NCI-H774 (cell line): ENCODE data around the gene MYL6.
"Not testable (repeated sequence)": the region's sequence is repeated elsewhere in the genome, so short reads cannot be mapped to it uniquely, and the experiment has no call there.

Source experiments
- DNase-seq: peaks from one replicate; lab custom pipeline; 2025; lab: John Stamatoyannopoulos, UW

Gene MYL6

DNA sequence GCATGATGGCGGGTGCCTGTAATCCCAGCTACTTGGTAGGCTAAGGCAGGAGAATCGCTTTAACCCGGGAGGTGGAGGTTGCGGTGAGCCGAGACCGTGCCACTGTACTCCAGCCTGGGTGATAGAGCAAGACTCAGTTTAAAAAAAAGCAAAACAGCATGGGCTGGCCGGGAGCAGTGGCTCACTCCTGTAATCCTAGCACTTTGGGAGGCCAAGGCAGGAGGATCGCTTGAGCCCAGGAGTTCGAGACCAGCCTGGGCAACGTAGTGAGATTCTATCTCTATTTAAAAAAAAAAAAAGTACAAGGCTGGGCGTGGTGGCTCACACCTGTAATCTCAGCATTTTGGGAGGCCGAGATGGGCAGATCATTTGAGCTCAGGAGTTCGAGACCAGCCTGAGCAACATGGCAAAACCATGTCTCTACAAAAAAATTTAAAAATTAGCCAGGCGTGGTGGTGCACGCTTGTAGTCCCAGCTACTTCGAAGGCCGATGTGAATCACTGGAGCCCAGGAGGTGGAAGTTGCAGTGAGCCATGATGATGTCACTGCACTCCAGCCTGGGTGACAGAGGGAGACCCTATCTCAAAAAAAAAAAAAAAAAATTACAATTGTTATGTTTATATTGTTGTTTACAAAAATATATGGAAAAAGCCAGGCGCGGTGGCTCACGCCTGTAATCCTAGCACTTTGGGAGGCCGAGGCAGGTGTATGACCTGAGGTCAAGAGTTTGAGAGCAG lies 1.5 kb upstream of the MYL6 start:
- not testable (repeated sequence) for DNase-seq

- peak; percentile 82 for DNase-seq
Measured at GRCh38 chr12:56157201-56158028, 744 bp upstream of the MYL6 start.

GRCh38 chr12:56158926-56159461 lies 835 bp downstream of the MYL6 start:
- DNase-seq, result no peak

DNA sequence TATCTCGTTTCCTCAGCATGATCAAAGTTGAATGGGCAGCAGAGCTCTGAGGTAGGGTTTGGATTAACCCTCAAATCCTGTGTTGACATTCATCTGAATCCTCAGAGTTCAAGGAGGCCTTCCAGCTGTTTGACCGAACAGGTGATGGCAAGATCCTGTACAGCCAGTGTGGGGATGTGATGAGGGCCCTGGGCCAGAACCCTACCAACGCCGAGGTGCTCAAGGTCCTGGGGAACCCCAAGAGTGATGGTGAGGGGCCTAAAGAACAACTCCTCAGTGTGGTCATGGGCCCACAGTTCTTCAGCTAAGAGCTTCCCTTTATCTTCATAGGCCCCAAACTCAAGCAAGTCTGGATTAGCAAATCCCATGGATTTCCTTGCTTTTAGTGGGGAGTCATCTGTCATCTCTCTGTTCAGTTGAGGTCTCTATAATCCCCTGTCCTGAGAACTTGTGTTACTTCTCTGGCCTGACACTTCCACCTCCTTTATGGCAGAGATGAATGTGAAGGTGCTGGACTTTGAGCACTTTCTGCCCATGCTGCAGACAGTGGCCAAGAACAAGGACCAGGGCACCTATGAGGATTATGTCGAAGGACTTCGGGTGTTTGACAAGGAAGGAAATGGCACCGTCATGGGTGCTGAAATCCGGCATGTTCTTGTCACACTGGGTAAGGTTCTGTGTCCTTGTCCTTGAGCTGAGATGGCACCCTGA lies 1.5 kb downstream of the MYL6 start:
- DNase-seq, result no peak

DNA sequence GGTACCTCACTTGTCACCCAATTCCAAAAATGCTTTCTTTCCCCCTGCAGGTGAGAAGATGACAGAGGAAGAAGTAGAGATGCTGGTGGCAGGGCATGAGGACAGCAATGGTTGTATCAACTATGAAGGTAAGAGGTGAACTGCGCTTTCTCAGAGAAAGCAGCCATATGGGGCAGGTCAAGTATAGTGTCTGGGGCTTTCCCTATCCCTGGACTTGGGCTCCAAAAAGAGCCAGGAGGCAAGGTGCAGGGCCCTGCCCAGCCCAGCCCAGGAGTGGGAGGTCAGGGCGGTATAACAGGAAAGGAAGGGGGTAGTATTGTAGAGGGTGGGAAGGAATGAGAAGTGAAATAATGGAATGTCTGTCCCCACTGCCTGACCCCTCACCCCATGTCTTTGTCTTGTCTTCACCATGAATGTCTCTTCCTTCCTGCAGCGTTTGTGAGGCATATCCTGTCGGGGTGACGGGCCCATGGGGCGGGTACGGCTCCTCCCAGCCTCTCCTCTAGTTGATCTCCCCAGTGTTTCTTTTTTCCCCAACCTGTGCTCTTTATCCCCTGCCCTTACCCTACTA lies 2.1 kb downstream of the MYL6 start:
- no peak for DNase-seq

- DNase-seq, result no peak
Measured at GRCh38 chr12:56160894-56161689, 2.9 kb downstream of the MYL6 start.

- no peak for DNase-seq
Measured at GRCh38 chr12:56161690-56162351, 3.7 kb downstream of the MYL6 start.

DNA sequence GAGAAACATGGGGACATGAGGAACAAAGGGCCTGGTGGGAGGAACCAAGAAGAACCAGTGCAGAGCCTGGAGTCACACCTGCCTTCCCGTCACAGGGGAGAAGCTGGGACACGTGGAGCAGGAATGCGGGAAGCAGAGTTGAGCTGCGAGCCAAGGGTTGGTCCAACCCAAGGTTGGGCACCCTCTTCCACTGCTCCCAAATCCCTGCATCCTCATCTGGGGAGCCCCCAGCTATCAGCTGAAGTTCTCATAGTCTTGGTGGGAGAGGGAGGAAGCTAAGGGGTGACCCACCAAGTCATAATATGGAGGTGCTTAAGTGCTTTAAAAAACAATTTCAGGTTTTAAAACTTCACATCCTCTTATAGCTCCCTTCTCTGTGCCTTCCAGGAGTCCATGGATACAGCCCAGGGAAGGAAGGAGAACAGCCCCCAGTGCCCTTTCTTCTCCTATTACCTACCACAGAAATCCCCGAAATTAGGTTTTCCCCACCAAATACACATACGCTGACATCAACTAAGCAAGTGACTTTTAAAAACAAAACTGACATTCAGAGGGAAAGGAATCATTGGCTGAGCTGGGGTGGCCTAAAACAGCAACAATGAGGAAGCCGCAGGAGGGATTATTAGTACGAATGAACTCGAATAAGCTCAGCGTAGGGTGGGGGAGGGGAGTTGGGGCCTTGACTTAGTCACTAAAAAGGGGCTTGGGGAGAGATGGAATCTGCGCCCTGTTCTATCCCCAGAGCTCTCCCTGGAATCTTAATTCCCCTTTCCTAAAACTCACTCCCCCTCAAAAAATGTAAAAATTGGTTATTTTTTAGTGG lies 4.5 kb downstream of the MYL6 start:
- DNase-seq, result no peak

DNA sequence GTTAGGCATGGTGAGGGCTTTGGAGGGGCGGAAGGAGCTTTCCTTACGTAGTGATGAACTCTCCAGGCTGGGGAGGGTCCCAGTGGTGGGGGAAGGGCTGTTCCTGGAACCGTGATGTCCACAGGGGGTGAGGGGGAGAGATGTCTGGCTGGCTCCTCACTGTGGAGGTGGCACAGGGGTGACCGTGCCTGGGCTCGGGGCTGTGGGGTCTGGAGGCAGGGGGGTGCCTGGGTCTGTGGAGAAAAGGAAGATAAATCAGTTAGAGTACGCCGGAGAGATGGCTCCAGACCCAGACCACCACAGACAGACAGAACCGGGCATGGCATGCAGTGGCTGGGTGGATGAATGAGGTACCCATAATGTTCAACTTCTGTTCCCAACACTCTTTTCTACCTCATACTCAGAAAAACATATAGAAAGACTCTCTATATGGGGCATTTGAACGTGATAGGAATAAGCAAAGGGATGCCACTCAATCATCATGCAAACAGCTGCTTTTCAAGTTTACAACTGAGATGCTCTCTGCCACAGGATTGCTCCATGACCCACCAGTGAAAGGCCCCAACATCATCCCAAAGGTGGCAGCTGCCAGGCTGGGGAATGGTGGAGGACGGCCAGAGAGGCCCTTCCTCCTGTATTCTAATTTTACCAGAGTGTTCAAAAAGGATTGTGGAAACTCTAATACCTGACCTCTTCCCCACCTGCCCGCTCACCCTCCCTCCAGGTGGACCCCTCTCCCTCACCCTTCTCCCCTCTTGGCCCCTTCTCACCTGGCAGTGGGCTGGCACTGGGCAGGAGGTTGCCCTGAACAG lies 5.6 kb downstream of the MYL6 start:
- no peak for DNase-seq

- no peak for DNase-seq
Measured at GRCh38 chr12:56164345-56164729, 6.2 kb downstream of the MYL6 start.

- DNase-seq, result no peak
Measured at GRCh38 chr12:56165369-56165768, 7.2 kb downstream of the MYL6 start.

DNA sequence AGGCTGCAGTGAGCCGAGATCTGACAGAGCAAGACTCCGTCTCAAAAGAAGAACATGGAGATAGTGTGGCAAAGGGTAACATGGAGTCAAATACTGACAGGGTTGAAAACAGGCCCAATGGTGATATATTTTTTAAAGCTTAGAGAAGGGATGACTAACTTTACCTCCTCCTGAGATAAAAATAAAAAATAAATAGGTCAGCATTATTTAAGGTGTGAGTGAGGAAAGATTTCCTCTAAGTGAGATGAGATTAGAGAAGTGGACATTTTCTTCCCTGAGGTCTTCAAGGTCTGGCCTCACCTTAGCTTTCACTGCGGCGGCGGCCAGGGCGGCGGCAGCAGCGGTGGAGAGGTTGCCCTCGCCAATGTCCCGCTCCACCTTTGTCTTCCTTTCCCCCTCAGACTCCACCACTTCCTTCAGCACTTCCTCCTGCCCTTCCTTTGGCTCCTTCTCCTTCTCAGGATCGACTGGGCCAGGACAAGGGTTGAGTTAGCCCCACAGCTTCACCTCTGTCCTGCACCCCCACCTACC lies 11.1 kb downstream of the MYL6 start:
- DNase-seq, result no peak

DNA sequence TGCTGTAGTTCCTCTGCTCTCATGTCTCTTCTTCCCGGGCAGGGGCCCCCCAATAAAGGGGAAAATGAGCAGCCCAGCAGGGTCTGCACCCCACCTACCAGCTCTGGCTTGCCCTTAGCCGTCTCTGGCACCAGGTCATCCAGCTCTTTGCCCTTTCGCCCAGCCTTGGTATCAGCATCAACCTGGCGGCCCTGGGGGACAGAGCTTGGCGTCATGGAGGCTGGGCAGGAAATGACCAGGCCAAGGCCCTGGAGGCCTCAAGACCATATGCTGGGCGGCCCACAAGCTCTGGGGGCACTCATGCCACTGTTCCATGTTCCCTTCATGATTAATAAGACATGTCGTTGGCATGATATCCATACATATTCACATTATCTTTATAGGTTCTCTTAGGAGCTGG lies 14.7 kb downstream of the MYL6 start:
- no peak for DNase-seq

- DNase-seq, result no peak
Measured at GRCh38 chr12:56178347-56178746, 20.2 kb downstream of the MYL6 start.

- no peak for DNase-seq
Measured at GRCh38 chr12:56186957-56187356, 28.8 kb downstream of the MYL6 start.

DNA sequence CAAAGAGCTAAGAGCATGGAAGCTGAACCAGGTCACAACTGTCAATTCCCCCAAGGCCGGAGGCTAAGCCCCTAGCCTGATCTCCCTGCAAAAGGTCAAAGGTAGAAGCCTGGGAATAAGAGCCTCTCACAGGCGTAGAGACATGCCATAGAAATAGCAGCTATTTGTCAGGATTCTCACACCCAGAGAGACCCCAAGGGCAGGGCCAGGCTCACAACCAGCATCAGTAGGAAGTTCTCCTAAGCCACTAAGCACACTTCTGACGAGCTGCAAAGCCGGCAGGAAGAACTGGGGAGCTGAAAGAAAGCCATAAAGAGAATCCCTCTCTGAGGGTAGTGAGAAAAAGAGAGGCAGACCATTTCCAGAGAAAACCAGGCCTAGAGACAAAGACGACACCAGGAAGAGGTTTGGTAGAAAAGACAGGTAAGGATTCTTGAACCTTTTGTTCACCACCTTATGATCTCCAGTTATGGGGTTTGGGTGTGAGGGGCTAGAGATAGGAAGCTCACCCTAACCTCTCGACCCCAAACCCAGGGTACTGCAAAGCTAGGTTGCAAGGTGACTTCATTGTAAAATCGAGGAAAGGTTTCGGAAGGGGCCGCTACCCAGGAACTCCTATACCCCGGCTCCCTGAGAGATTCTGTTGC lies 30.1 kb downstream of the MYL6 start:
- DNase-seq, result no peak

DNA sequence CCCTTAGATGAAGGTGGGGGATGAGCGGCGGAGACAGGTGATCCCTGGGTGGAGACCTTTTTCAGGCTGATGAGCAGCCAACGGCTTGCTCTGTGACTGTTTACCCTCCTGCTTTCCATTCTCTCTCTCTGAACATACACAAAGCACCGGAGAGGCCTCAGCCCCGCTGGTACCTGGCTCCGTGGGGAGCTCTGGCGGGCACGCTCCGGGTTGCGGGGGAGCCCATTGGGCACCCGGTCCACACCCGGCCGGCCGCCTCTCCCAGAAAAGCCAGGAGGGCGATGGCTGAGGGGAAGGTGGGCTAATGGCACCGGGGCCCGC lies 30.6 kb downstream of the MYL6 start:
- no peak for DNase-seq

GRCh38 chr12:56189099-56189917 lies 31.1 kb downstream of the MYL6 start, which contains the start of gene SMARCC2:
TSS of gene SMARCC2 (minus strand) at chr12:56189483. CDS start at chr12:56189461, 22 bp downstream.
- peak; percentile 90 for DNase-seq
